ENCODE measurements around the gene RIIAD1. TPM values are rescaled to one million over a fixed set of nuclear protein-coding genes. Genes with fewer than 3 reads are reported as not detected.

Gene RIIAD1
- total RNA-seq, 1 experiment from 2014 or later, result not detected

DNA sequence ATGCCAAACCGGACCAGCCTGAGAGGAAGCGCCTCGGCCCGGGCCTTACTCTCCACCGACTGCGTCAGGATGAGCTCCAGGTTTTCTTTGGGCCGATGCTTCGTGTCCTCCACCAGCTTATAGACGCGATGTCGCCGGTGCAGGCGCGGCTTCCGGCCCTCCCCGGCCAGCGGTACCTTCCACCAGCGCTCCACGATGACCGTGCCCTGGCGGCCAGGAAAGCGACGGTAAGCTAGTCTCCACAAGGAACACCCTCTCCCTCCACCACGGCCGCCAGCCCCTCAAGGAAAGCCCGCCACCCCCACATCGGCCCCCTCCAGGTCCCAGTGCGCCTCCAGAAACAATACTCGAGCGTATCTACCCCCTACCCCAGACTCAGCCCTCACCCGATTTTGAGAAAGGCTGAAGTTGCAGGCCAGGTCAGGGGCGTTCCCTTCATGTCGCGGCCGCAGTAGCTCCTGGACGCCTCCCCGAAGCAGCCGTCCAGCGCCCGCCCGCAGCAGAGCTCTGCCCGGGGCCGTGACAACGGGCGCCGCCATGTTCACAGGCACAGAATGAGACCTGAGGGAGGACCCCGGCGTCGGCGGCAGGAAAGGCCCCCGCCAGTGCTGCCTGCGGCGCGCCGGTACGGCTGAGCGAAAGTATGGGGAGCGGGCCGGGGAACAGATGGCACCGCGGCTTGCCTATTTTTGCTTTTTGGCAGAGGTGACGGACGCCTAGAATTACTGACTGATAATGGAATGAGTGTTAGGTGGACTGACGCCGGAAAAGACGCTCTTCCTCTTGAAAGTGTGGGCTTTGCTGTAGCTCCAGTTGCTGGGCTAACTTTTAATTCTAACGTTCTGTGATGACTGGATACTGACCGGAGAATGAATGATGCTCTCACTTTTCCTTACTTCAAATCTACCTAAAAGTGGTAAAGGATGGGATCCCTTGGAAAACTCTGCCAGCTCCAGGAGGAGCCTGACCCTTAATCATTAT is 41.9 kb downstream of the RIIAD1 start, which contains the start of gene MRPL9:
TSS of gene MRPL9 (minus strand) at position 556 of the 981 bp plus-strand sequence. CDS start at position 539, 17 bp downstream.
- Mint-ChIP-seq H3K27ac (peak within 1 kb of the TSS; percentile 96), H3K4me1 (peaks cover 14% of the 10 kb centered on the region), H3K36me3 (peaks cover 31% of the 10 kb centered on the region), H3K9me3 (no peaks in the 10 kb centered on the region), H3K27me3 (ENCODE audit: low read depth) (no peaks in the 10 kb centered on the region), H3K4me3 (peak within 1 kb of the TSS; percentile 90)
- CTCF ChIA-PET, result interaction anchor here (0.8 to 1.7 kb wide), 9 partner anchors 29 to 238 kb away, joined by 3 to 15 read pairs (median 4); no protein-coding TSS in a partner anchor
- DNase-seq (ENCODE audit: low spot score) (peak; percentile 87), ATAC-seq (peak; percentile 99)
- POLR2A ChIA-PET, result interaction anchor here (0.9 to 1.1 kb wide), 3 partner anchors 12 to 46 kb away, joined by 3 to 5 read pairs (median 4); partner anchors contain the start of gene CELF3
- TF ChIP-seq ZNF121 (CRISPR knock-in tag; IDR thresholded peaks at IDR 0.05), result no peak
- TF ChIP-seq NFE2L1 (CRISPR knock-in tag; IDR thresholded peaks at IDR 0.05), result no peak
- peak; percentile 86; the same call in 1 of the 2 replicates for TF ChIP-seq FOXP1 (CRISPR knock-in tag; IDR thresholded peaks at IDR 0.05; ENCODE audit: borderline replicate concordance)
- TF ChIP-seq ELF4 (CRISPR knock-in tag; IDR thresholded peaks at IDR 0.05; ENCODE audit: low read depth), result no peak
- TF ChIP-seq RELA (CRISPR knock-in tag; IDR thresholded peaks at IDR 0.05; ENCODE audit: borderline replicate concordance), result no peak
- TF ChIP-seq SP1 (CRISPR knock-in tag; conservative IDR thresholded peaks at IDR 0.05), result peak; percentile 60
- TF ChIP-seq ETV6 (CRISPR knock-in tag; IDR thresholded peaks at IDR 0.05), result peak; percentile 60; the same call in 1 of the 2 replicates
- TF ChIP-seq, protein P1, sequence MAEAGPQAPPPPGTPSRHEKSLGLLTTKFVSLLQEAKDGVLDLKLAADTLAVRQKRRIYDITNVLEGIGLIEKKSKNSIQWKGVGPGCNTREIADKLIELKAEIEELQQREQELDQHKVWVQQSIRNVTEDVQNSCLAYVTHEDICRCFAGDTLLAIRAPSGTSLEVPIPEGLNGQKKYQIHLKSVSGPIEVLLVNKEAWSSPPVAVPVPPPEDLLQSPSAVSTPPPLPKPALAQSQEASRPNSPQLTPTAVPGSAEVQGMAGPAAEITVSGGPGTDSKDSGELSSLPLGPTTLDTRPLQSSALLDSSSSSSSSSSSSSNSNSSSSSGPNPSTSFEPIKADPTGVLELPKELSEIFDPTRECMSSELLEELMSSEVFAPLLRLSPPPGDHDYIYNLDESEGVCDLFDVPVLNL (CRISPR knock-in tag; IDR thresholded peaks at IDR 0.05; ENCODE audit: borderline replicate concordance, low read depth), result no peak
- TF ChIP-seq, protein P2, sequence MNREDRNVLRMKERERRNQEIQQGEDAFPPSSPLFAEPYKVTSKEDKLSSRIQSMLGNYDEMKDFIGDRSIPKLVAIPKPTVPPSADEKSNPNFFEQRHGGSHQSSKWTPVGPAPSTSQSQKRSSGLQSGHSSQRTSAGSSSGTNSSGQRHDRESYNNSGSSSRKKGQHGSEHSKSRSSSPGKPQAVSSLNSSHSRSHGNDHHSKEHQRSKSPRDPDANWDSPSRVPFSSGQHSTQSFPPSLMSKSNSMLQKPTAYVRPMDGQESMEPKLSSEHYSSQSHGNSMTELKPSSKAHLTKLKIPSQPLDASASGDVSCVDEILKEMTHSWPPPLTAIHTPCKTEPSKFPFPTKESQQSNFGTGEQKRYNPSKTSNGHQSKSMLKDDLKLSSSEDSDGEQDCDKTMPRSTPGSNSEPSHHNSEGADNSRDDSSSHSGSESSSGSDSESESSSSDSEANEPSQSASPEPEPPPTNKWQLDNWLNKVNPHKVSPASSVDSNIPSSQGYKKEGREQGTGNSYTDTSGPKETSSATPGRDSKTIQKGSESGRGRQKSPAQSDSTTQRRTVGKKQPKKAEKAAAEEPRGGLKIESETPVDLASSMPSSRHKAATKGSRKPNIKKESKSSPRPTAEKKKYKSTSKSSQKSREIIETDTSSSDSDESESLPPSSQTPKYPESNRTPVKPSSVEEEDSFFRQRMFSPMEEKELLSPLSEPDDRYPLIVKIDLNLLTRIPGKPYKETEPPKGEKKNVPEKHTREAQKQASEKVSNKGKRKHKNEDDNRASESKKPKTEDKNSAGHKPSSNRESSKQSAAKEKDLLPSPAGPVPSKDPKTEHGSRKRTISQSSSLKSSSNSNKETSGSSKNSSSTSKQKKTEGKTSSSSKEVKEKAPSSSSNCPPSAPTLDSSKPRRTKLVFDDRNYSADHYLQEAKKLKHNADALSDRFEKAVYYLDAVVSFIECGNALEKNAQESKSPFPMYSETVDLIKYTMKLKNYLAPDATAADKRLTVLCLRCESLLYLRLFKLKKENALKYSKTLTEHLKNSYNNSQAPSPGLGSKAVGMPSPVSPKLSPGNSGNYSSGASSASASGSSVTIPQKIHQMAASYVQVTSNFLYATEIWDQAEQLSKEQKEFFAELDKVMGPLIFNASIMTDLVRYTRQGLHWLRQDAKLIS (CRISPR knock-in tag; IDR thresholded peaks at IDR 0.05; ENCODE audit: borderline replicate concordance), result no peak
- TF ChIP-seq, protein P3, sequence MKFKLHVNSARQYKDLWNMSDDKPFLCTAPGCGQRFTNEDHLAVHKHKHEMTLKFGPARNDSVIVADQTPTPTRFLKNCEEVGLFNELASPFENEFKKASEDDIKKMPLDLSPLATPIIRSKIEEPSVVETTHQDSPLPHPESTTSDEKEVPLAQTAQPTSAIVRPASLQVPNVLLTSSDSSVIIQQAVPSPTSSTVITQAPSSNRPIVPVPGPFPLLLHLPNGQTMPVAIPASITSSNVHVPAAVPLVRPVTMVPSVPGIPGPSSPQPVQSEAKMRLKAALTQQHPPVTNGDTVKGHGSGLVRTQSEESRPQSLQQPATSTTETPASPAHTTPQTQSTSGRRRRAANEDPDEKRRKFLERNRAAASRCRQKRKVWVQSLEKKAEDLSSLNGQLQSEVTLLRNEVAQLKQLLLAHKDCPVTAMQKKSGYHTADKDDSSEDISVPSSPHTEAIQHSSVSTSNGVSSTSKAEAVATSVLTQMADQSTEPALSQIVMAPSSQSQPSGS (CRISPR knock-in tag; IDR thresholded peaks at IDR 0.05; ENCODE audit: borderline replicate concordance, low read depth), result no peak
- TF ChIP-seq, protein P4, sequence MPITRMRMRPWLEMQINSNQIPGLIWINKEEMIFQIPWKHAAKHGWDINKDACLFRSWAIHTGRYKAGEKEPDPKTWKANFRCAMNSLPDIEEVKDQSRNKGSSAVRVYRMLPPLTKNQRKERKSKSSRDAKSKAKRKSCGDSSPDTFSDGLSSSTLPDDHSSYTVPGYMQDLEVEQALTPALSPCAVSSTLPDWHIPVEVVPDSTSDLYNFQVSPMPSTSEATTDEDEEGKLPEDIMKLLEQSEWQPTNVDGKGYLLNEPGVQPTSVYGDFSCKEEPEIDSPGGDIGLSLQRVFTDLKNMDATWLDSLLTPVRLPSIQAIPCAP (CRISPR knock-in tag; IDR thresholded peaks at IDR 0.05), result no peak
- 0 out of 2 replicates have a peak, but pooled peaks have one; percentile 63 for TF ChIP-seq CREM (CRISPR knock-in tag; IDR thresholded peaks at IDR 0.05)
- TF ChIP-seq, protein P5, sequence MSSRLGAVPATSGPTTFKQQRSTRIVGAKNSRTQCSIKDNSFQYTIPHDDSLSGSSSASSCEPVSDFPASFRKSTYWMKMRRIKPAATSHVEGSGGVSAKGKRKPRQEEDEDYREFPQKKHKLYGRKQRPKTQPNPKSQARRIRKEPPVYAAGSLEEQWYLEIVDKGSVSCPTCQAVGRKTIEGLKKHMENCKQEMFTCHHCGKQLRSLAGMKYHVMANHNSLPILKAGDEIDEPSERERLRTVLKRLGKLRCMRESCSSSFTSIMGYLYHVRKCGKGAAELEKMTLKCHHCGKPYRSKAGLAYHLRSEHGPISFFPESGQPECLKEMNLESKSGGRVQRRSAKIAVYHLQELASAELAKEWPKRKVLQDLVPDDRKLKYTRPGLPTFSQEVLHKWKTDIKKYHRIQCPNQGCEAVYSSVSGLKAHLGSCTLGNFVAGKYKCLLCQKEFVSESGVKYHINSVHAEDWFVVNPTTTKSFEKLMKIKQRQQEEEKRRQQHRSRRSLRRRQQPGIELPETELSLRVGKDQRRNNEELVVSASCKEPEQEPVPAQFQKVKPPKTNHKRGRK (CRISPR knock-in tag; IDR thresholded peaks at IDR 0.05; ENCODE audit: borderline replicate concordance), result no peak
- no peak for TF ChIP-seq TP53 (CRISPR knock-in tag; IDR thresholded peaks at IDR 0.05)
- TF ChIP-seq MYBL2 (CRISPR knock-in tag; IDR thresholded peaks at IDR 0.05), result peak; percentile 47; the same call in 1 of the 2 replicates
- TF ChIP-seq, protein P6, sequence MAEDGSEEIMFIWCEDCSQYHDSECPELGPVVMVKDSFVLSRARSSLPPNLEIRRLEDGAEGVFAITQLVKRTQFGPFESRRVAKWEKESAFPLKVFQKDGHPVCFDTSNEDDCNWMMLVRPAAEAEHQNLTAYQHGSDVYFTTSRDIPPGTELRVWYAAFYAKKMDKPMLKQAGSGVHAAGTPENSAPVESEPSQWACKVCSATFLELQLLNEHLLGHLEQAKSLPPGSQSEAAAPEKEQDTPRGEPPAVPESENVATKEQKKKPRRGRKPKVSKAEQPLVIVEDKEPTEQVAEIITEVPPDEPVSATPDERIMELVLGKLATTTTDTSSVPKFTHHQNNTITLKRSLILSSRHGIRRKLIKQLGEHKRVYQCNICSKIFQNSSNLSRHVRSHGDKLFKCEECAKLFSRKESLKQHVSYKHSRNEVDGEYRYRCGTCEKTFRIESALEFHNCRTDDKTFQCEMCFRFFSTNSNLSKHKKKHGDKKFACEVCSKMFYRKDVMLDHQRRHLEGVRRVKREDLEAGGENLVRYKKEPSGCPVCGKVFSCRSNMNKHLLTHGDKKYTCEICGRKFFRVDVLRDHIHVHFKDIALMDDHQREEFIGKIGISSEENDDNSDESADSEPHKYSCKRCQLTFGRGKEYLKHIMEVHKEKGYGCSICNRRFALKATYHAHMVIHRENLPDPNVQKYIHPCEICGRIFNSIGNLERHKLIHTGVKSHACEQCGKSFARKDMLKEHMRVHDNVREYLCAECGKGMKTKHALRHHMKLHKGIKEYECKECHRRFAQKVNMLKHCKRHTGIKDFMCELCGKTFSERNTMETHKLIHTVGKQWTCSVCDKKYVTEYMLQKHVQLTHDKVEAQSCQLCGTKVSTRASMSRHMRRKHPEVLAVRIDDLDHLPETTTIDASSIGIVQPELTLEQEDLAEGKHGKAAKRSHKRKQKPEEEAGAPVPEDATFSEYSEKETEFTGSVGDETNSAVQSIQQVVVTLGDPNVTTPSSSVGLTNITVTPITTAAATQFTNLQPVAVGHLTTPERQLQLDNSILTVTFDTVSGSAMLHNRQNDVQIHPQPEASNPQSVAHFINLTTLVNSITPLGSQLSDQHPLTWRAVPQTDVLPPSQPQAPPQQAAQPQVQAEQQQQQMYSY (CRISPR knock-in tag; IDR thresholded peaks at IDR 0.05), result peak; percentile 36; the same call in 1 of the 2 replicates
- TF ChIP-seq FOXK1 (CRISPR knock-in tag; IDR thresholded peaks at IDR 0.05), result peak; percentile 91
- TF ChIP-seq, protein P7, sequence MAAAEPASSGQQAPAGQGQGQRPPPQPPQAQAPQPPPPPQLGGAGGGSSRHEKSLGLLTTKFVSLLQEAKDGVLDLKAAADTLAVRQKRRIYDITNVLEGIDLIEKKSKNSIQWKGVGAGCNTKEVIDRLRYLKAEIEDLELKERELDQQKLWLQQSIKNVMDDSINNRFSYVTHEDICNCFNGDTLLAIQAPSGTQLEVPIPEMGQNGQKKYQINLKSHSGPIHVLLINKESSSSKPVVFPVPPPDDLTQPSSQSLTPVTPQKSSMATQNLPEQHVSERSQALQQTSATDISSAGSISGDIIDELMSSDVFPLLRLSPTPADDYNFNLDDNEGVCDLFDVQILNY (CRISPR knock-in tag; IDR thresholded peaks at IDR 0.05), result 0 out of 2 replicates have a peak, but pooled peaks have one; percentile 20
